ENCODE data around the gene APLP1. TPM values are rescaled to one million over a fixed set of nuclear protein-coding genes. Genes with fewer than 3 reads are reported as not detected.
A peak's percentile ranks its signal among the peaks of the same experiment; 100 is the strongest.

The APLP1 gene
- total and polyA plus RNA-seq, 5 experiments from 2014 or later = not detected

- Mint-ChIP-seq H3K4me1 (peaks cover 14 to 32% (median 17%) of the 10 kb centered on the region in 4 donors), H3K4me3 (no peak overlapping the region), H3K9me3 (no peaks in the 10 kb centered on the region), H3K27ac (peak overlapping the region in 1 of 10 donors; percentile 19), H3K27me3 (peaks cover 9 to 83% (median 49%) of the 10 kb centered on the region in 5 donors), H3K36me3 (peaks cover 0 to 2% (median 0%) of the 10 kb centered on the region in 3 donors)
- DNase-seq (peak in 1 of 10 donors; percentile 30), ATAC-seq (no peak)
- POLR2A ChIA-PET = no interaction called here
These were observed 2.4 kb downstream of the APLP1 start for GRCh38 chr19:35870798-35871197.

DNA sequence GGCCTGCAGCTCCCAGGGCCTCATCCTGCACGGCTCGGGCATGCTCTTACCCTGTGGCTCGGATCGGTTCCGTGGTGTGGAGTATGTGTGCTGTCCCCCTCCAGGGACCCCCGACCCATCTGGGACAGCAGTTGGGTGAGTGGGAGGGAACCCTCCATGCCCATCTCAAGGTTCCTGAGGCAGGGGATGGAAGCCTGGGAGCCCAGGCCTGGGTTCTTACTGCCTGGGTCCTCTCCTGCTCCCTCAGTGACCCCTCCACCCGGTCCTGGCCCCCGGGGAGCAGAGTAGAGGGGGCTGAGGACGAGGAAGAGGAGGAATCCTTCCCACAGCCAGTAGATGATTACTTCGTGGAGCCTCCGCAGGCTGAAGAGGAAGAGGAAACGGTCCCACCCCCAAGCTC is 3.2 kb downstream of the APLP1 start:
- Mint-ChIP-seq H3K27ac (peak overlapping the region in 1 of 10 donors; percentile 51), H3K9me3 (no peaks in the 10 kb centered on the region), H3K36me3 (peaks cover 0 to 2% (median 2%) of the 10 kb centered on the region in 3 donors), H3K4me1 (peaks cover 12 to 32% (median 17%) of the 10 kb centered on the region in 4 donors), H3K27me3 (peaks cover 13 to 84% (median 50%) of the 10 kb centered on the region in 5 donors), H3K4me3 (no peak overlapping the region)
- POLR2A ChIA-PET = no interaction called here
- ATAC-seq = no peak
- DNase-seq = peak in 1 of 10 donors; percentile 46

DNA sequence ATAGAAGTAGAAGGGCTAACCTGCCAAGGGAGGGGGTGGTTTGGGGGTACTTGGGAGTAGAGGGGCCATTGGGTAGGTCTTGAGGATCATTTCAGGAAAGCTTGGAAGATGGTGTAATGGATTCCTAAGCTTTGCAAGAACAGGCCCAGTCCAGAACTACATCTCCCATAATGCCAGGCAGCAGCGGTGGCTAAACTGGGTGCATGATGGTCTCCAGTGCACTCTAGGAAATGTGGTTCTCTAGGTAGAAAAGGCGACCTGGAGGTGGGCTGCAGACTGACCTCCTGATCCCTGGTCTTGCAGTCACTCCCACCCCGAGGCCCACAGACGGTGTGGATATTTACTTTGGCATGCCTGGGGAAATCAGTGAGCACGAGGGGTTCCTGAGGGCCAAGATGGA is 3.8 kb downstream of the APLP1 start:
- peaks cover 12 to 32% (median 17%) of the 10 kb centered on the region in 4 donors for H3K4me1 Mint-ChIP-seq
- no peaks in the 10 kb centered on the region for H3K9me3 Mint-ChIP-seq
- H3K27ac Mint-ChIP-seq = peak overlapping the region in 1 of 10 donors; percentile 51
- POLR2A ChIA-PET = no interaction called here
- H3K27me3 Mint-ChIP-seq = peaks cover 13 to 86% (median 50%) of the 10 kb centered on the region in 5 donors
- peaks cover 0 to 2% (median 2%) of the 10 kb centered on the region in 3 donors for H3K36me3 Mint-ChIP-seq
- H3K4me3 Mint-ChIP-seq = no peak overlapping the region
- no peak for ATAC-seq
- no peak for DNase-seq

DNA sequence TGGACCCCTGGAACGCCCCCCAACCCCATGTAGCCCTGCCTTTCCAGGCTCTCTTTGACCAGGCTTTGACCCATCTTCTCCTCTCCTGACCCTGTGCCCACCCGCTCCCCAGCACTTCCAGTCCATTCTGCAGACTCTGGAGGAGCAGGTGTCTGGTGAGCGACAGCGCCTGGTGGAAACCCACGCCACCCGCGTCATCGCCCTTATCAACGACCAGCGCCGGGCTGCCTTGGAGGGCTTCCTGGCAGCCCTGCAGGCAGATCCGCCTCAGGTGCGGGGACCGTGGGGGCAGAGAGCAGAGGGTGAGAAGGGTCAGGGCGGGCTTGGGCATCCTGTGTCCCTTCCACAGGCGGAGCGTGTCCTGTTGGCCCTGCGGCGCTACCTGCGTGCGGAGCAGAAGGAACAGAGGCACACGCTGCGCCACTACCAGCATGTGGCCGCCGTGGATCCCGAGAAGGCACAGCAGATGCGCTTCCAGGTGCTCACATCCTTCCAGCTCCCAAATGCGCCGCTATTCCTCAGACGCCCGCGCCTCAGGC is 6.1 kb downstream of the APLP1 start:
- Mint-ChIP-seq H3K4me1 (peaks cover 8 to 16% (median 10%) of the 10 kb centered on the region in 4 donors), H3K4me3 (no peak overlapping the region), H3K36me3 (peaks cover 0 to 2% (median 2%) of the 10 kb centered on the region in 3 donors), H3K9me3 (peaks cover 0 to under 1% (median 0%) of the 10 kb centered on the region in 9 donors), H3K27ac (no peak overlapping the region), H3K27me3 (peaks cover 16 to 92% (median 56%) of the 10 kb centered on the region in 5 donors)
- ATAC-seq = no peak
- POLR2A ChIA-PET = no interaction called here
- DNase-seq = no peak

- Mint-ChIP-seq H3K9me3 (peaks cover 0 to 3% (median 0%) of the 10 kb centered on the region in 9 donors), H3K4me1 (peaks cover 5 to 17% (median 11%) of the 10 kb centered on the region in 4 donors), H3K27me3 (peaks cover 11 to 60% (median 33%) of the 10 kb centered on the region in 5 donors), H3K36me3 (peaks cover 0 to 2% (median 0%) of the 10 kb centered on the region in 3 donors), H3K4me3 (no peak overlapping the region), H3K27ac (no peak overlapping the region)
- POLR2A ChIA-PET = interaction anchor here (0.7 kb wide), 1 partner anchor 74 kb away, joined by 3 read pairs; no protein-coding TSS in a partner anchor
- ATAC-seq (no peak), DNase-seq (no peak)
These were observed 10.7 kb downstream of the APLP1 start for GRCh38 chr19:35879068-35879467.

DNA sequence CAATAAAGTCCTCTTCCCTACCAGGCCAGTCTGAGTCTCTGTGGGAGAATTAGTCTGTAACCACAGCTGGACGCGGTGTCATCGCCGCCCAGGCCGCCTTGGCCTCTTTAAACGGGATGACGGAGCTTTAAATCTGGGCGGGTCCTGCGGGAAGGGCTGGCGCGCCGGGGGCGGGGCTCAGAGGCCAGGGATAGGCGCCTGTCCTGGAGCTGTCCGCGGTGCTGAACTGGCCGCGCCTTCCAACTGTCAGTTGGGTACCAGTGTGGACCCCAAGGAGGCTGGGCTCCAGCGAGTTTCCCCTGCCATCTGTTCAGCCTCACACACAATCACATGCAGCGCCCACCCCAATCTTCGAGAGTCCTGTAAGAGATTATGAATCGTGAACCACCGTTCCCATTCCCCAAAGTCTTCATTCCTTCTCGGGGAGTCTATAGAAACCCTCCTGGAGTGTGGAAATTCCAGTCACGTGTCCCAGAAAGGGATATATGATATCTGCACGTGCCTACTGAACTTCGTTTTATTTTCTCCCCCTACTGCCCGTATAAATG is 11.5 kb downstream of the APLP1 start:
- DNase-seq (peak; percentile 48 to 87 (median 60)), ATAC-seq (peak; percentile 64 to 70)
- Mint-ChIP-seq H3K4me3 (no peak overlapping the region), H3K27ac (peak overlapping the region in 1 of 10 donors; percentile 75), H3K36me3 (peaks cover 0 to 2% (median 0%) of the 10 kb centered on the region in 3 donors), H3K9me3 (peaks cover 0 to 3% (median 0%) of the 10 kb centered on the region in 9 donors), H3K27me3 (peaks cover 10 to 52% (median 29%) of the 10 kb centered on the region in 5 donors), H3K4me1 (peaks cover 5 to 17% (median 11%) of the 10 kb centered on the region in 4 donors)
- POLR2A ChIA-PET = interaction anchor here (0.7 to 4.8 kb wide), 3 partner anchors 21 to 73 kb away, joined by 3 to 58 read pairs (median 8); partner anchors contain the start of gene NFKBID

DNA sequence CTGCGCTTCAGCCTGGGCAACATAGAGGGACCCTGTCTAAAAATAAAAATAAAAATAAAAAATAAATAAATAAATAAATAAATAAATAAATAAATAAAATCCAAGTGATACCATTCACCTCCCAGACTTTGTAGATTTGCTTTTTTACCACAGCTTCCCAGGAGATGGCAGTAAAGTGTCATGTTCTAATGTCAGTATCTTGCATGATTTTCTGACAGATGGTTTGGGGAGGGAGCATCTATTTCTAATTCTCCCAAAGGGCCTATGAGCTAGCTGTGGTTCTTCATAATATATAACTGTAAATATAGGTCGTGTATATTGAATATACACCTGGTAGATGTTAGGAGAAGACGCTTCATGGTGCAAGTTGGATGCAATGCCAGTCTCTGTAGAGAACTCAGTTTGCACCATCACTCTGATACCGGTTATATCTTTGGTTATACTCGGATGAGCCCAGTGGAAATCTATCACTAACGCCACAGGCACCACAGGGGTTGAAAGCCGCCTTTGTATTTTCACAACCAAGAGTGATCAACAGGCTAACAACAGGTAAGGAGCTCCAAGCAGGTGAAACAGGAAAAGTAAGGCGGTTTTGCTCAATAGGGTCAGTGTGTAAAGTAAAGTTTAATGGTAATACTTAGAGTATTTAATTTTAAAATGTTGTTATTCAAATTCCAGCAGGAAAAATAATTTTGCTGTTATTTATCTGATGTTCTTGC is 13.9 kb downstream of the APLP1 start:
- H3K36me3 Mint-ChIP-seq = peaks cover 0 to 16% (median 2%) of the 10 kb centered on the region in 3 donors

GRCh38 chr19:35883882-35884281 is 15.5 kb downstream of the APLP1 start:
- Mint-ChIP-seq H3K36me3 (peaks cover 8 to 32% (median 11%) of the 10 kb centered on the region in 3 donors), H3K27ac (peak overlapping the region in 4 of 10 donors; percentile 7 to 68 (median 38)), H3K9me3 (peaks cover 0 to 3% (median 0%) of the 10 kb centered on the region in 9 donors), H3K4me3 (no peak overlapping the region), H3K4me1 (peaks cover 6 to 26% (median 16%) of the 10 kb centered on the region in 4 donors), H3K27me3 (peaks cover 2 to 14% (median 8%) of the 10 kb centered on the region in 5 donors)
- POLR2A ChIA-PET = interaction anchor here (0.7 to 4.8 kb wide), 6 partner anchors 11 to 166 kb away, joined by 3 to 58 read pairs (median 7); partner anchors contain the start of genes HCST and NFKBID
- ATAC-seq = peak in 1 of 2 donors; percentile 22
- DNase-seq = no peak

More for the DNA sequence above, 13.9 kb downstream of the APLP1 start:
- Mint-ChIP-seq H3K9me3 (peaks cover 0 to 3% (median 0%) of the 10 kb centered on the region in 9 donors), H3K4me1 (peaks cover 6 to 17% (median 13%) of the 10 kb centered on the region in 4 donors), H3K27me3 (peaks cover 5 to 30% (median 18%) of the 10 kb centered on the region in 5 donors), H3K27ac (peak overlapping the region in 1 of 10 donors; percentile 67), H3K4me3 (no peak overlapping the region)
- peak; percentile 51 to 61 for ATAC-seq
- POLR2A ChIA-PET = interaction anchor here (0.5 to 4.8 kb wide), 8 partner anchors 9 to 76 kb away, joined by 3 to 58 read pairs (median 4); partner anchors contain the start of genes HCST and NFKBID
- DNase-seq = peak in 8 of 10 donors; percentile 22 to 77 (median 52)

- no peak overlapping the region for H3K4me3 Mint-ChIP-seq
- H3K9me3 Mint-ChIP-seq = no peaks in the 10 kb centered on the region
- POLR2A ChIA-PET = interaction anchor here (0.6 to 2.0 kb wide), 4 partner anchors 11 to 88 kb away, joined by 3 to 8 read pairs (median 4); no protein-coding TSS in a partner anchor
- peaks cover 0 to under 1% (median 0%) of the 10 kb centered on the region in 5 donors for H3K27me3 Mint-ChIP-seq
- H3K4me1 Mint-ChIP-seq = peaks cover 6 to 17% (median 10%) of the 10 kb centered on the region in 4 donors
- H3K36me3 Mint-ChIP-seq = peaks cover 8 to 45% (median 17%) of the 10 kb centered on the region in 3 donors
- H3K27ac Mint-ChIP-seq = peak overlapping the region in 6 of 10 donors; percentile 19 to 79 (median 70)
- DNase-seq (no peak), ATAC-seq (no peak)
These were observed 16.9 kb downstream of the APLP1 start for GRCh38 chr19:35885225-35885738.

- no peak for ATAC-seq
- no peak overlapping the region for H3K4me3 Mint-ChIP-seq
- H3K27me3 Mint-ChIP-seq = no peaks in the 10 kb centered on the region
- peaks cover 6 to 17% (median 10%) of the 10 kb centered on the region in 4 donors for H3K4me1 Mint-ChIP-seq
- H3K9me3 Mint-ChIP-seq = no peaks in the 10 kb centered on the region
- no peak for DNase-seq
- H3K36me3 Mint-ChIP-seq = peaks cover 8 to 50% (median 18%) of the 10 kb centered on the region in 3 donors
- POLR2A ChIA-PET = interaction anchor here (0.6 to 2.0 kb wide), 4 partner anchors 11 to 88 kb away, joined by 3 to 8 read pairs (median 4); no protein-coding TSS in a partner anchor
- H3K27ac Mint-ChIP-seq = peak overlapping the region in 3 of 10 donors; percentile 71 to 79 (median 73)
These were observed 17.5 kb downstream of the APLP1 start for GRCh38 chr19:35885904-35886303.

GRCh38 chr19:35887197-35887596 is 18.8 kb downstream of the APLP1 start:
- DNase-seq (no peak), ATAC-seq (no peak)
- peaks cover 8 to 59% (median 22%) of the 10 kb centered on the region in 3 donors for H3K36me3 Mint-ChIP-seq
- H3K27ac Mint-ChIP-seq = peak overlapping the region in 2 of 10 donors; percentile 81 to 92
- no peaks in the 10 kb centered on the region for H3K27me3 Mint-ChIP-seq
- POLR2A ChIA-PET = no interaction called here
- no peaks in the 10 kb centered on the region for H3K9me3 Mint-ChIP-seq
- H3K4me1 Mint-ChIP-seq = peaks cover 5 to 14% (median 9%) of the 10 kb centered on the region in 4 donors
- H3K4me3 Mint-ChIP-seq = no peak overlapping the region

- peaks cover 4 to 11% (median 9%) of the 10 kb centered on the region in 4 donors for H3K4me1 Mint-ChIP-seq
- H3K36me3 Mint-ChIP-seq = peaks cover 8 to 69% (median 22%) of the 10 kb centered on the region in 3 donors
- no peak overlapping the region for H3K4me3 Mint-ChIP-seq
- H3K27me3 Mint-ChIP-seq = no peaks in the 10 kb centered on the region
- POLR2A ChIA-PET = no interaction called here
- peak overlapping the region in 7 of 10 donors; percentile 36 to 92 (median 63) for H3K27ac Mint-ChIP-seq
- H3K9me3 Mint-ChIP-seq = no peaks in the 10 kb centered on the region
- ATAC-seq (no peak), DNase-seq (no peak)
These were observed 20.0 kb downstream of the APLP1 start for GRCh38 chr19:35888398-35888797.
